Inflammatory macrophage treated with lipopolysaccharide for 1 hour (primary cell): ENCODE data around the gene DBN1.
"Not testable (repeated sequence)": the region's sequence is repeated elsewhere in the genome, so short reads cannot be mapped to it uniquely, and the experiment has no call there.

Experiments used
- DNase-seq, 2 donors: peaks; one replicate each; pipeline ENCODE4 v3.0.0-alpha.2; 2020 to 2022

The DBN1 gene

GRCh38 chr5:177490992-177491391 is 17.6 kb upstream of the DBN1 start:
- no peak for DNase-seq

- DNase-seq, result no peak
Measured at GRCh38 chr5:177490311-177490991, 17.0 kb upstream of the DBN1 start.

DNA sequence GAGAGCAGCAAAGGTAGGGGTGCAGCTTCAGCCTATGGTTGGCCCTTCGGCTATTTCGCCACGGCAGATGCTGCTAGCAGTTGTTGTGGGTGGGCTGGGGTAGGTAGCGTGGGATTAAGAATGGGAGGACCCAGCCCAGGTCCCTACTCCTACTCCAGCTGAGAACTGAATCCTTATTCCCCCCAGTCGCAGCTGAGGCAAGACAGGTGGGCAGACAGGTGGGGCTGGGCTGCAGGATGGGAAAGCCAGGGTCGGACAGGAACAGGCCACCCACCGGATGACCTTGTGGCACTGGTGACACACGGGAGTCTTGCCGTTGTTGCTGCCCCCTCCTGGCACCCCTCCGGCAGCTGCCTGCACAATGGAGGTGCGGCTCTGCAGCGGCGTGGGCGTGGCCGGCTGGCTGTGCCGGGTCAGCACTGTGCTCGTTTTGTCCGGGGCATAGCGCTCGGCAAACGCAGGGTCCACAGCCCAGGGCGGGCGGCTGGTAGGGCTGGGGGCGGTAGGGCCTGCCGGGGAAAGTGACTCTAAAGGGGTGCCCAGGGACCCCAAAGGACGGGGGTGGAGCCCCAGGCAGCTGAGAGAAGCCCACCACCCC is 15.8 kb upstream of the DBN1 start:
- no peak for DNase-seq

DNA sequence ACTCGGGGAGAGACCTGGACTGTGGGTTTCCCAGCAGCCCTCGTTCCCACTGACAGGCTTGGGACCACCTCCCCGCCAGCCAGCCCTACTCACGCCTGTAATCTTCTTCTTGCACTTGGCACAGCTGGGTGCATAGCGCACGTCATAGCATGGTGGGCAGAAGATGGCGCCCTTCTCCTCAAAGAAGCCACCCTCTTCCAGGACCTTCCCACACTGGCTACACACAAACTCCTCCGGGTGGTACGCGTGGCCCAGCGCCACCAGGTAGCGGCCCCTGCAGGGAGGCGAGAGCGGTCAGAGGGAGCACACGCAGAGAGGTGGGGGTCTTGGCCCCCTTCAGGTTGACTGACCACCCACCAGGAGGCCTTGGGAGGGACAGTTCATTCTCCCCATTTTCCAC is 14.5 kb upstream of the DBN1 start:
- DNase-seq, result no peak

DNA sequence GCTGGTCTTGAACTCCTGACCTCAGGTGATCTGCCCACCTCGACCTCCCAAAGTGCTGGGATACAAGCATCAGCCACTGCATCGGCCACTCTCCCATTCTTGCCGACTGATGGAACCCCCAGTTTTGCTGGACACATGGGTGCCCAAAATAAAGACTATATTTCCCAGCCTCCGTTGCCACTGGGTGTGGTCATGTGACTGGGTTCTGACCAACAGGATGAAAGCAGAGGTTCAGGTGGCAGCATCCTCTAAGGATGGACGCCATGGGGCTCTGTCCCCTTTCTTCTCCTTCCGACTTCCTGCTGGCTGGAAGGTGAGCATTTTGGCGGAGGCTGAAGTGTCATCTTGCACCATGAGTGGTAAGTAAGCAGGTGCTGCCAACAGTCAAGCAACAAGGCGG is 13.7 kb upstream of the DBN1 start:
- no peak for DNase-seq

GRCh38 chr5:177486256-177486655 is 12.8 kb upstream of the DBN1 start:
- no peak for DNase-seq

DNA sequence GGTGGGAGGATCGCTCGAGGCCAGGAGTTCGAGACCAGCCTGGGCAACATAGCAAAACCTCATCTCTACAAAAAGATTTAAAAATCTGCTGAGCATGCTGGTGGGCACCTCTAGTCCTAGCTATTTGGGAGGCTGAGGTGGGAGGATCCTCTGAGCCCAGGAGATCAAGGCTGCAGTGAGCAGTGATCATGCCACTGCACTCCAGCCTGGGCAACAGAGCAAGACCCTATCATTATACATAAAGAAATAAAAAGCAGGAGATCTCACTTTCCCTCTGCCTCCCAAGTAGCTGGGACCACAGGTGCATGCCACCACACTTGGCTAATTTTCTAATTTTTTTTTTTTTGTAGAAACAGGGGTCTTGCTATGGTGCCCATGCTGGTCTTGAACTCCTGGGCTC is 12.3 kb upstream of the DBN1 start:
- DNase-seq, result not testable (repeated sequence)

- DNase-seq, result no peak
Measured at GRCh38 chr5:177484902-177485549, 11.6 kb upstream of the DBN1 start.

GRCh38 chr5:177483994-177484901 is 10.8 kb upstream of the DBN1 start:
- no peak for DNase-seq

DNA sequence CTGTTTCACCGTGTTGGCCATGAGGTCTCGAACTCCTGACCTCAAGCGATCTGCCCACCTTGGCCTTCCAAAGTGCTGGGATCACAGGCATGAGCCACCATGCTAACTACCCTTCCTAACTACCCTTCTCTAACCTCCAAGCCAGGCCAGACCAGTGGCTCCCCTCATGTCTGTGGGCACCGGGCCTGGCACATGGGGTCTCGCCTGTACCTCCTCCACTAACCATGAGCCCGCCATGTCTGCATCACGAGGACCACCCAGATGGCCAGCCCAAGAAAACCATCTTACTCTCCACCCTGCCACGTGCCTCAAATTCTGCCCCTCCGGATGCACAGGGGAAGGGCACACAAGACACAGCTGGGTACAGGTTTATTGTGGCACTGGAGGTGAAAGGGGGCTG is 9.6 kb upstream of the DBN1 start:
- no peak for DNase-seq

GRCh38 chr5:177482359-177482795 is 8.9 kb upstream of the DBN1 start:
- DNase-seq, result no peak

DNA sequence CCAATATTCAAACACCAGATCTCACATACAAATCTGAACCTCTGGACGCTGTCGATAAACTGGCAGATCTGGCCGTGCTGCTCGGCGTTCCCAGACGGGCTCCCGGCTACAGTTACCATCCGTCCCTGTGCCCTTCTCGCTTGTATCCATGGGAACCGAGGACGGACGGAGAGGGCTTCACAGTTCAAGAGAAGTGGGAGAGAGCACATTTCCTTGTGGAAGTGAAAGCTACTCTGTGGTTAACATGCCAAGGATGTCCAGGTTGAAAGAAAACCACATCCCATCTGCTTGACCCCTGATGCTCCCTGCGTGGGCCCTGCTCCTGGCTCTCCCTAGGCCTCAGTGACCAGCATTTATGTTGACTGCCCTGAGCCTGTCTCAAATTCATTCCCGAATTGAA is 6.3 kb upstream of the DBN1 start:
- DNase-seq, result peak; percentile 41

DNA sequence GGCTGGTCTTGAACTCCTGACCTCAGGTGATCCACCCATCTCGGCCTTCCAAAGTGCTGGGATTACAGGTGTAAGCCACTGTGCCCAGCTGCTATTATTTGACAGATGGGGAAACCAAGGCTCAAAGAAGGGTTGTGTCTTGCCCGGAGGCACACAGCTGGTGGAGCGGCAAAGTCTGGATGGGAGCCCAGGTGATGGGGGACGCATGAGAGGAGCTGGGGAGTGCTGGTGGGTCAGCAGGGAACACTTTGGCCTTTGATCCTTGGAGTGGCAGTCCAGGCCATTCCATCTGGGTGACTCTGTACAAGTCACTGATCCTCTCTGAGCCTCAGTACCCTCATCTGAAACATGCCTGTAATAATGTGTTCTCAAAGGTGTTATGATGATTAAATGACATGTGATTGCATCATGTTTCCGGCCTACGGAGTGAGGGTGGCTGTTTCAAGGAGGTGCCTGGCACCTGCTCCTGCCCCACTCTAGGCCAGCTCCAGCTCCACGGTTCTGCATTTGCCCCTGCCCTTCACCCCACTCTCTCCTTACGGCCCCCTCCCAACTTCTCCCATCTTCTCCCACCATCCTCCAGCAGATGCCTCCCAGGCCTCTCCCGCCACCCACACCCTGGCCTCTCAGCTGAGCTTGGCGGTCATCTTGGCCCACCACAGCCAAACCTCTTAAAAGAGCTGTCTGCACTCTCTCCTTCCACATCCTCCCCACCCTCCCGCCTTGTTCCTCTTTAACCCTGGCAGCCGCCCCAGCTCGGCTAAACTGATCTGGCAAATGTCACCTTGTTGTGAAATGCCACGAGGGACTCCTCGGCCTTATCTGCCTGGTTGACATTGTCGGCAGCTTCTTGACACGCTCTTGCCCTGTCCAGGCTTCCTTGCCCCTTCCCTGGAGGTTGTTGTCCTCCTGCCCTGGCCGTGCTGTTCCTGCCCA is 5.5 kb upstream of the DBN1 start:
- DNase-seq, result peak; percentile 67 to 76

- DNase-seq, result no peak
Measured at GRCh38 chr5:177477701-177478477, 4.5 kb upstream of the DBN1 start.

GRCh38 chr5:177476531-177477233 is 3.2 kb upstream of the DBN1 start:
- DNase-seq, result no peak

GRCh38 chr5:177475563-177476427 is 2.4 kb upstream of the DBN1 start:
- DNase-seq, result no peak

GRCh38 chr5:177474846-177475562 is 1.6 kb upstream of the DBN1 start:
- no peak for DNase-seq

GRCh38 chr5:177474002-177474476 is 605 bp upstream of the DBN1 start:
- no peak for DNase-seq
